HG03159 (cell line): ENCODE data around the gene OLFML1.

ENCODE experiments used
- ATAC-seq: cut with Tn5 transposase; IDR thresholded peaks from one replicate; pipeline ENCODE4 v1.9.1; 2021; ENCODE audit warnings: mild to moderate bottlenecking, moderate library complexity; ENCODE audit not compliant: unreplicated experiment

OLFML1 gene

DNA sequence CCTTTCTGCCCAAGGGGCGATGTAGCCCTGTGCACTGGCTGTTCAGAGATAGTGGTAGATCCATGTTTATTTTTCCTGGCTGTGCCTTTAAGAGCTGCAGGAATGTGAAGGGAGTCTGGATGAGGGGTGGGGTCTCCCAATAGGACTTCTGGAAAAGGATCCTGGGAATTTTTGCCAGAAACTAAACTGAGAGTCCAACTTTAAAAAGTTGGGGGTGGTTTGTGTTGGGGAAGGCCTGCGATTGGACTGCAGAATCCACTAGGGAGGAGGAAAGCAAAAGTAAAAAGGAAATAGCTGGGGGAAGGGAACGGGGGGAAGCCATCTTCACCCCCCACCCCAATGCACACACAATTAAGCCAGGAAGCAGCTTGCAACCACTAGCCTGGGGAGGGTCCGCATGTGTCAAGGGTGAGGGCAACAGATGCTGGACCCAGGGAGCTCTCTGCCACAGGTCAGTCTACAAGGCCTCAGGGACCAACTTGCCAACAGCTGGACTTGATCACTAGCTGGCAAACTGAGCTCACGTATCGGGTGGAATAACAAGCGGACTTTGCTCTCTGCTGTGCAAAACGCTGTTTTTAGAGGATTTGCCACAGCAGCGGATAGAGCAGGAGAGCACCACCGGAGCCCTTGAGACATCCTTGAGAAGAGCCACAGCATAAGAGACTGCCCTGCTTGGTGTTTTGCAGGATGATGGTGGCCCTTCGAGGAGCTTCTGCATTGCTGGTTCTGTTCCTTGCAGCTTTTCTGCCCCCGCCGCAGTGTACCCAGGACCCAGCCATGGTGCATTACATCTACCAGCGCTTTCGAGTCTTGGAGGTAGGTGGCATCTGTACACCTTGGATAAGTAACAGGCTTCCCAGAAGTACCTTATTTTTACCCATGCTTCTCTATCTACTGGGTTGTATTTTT is at the start of gene OLFML1:
TSS of gene OLFML1 (plus strand) at position 321 of the 912 bp plus-strand sequence. CDS start at position 691, 370 bp downstream.
- ATAC-seq: no peak

DNA sequence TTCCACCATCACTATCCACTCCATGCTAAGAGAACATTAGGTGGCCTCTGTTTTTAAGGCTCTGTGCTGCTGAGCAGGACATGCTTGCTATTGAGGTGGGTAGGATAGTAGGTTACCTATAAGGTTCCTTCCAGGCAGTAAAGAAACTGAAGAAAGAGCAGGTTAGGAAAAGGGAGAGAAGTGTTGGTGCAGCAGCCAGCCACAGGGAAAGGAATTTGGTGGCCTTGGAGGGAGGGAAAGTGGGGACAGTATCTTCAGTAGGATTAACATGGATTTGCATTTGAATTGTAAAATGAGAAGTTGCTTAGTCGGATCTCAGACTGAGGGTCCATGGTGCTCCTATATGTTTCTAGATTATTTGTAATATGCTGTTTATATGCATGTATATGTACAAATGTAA is 49.2 kb upstream of the OLFML1 start:
- ATAC-seq: no peak

GRCh38 chr11:7436657-7437056 is 48.6 kb upstream of the OLFML1 start:
- ATAC-seq: peak; percentile 97

- no peak for ATAC-seq
These were observed 47.6 kb upstream of the OLFML1 start for GRCh38 chr11:7437696-7438095.

- no peak for ATAC-seq
These were observed 45.5 kb upstream of the OLFML1 start for GRCh38 chr11:7439746-7440320.

DNA sequence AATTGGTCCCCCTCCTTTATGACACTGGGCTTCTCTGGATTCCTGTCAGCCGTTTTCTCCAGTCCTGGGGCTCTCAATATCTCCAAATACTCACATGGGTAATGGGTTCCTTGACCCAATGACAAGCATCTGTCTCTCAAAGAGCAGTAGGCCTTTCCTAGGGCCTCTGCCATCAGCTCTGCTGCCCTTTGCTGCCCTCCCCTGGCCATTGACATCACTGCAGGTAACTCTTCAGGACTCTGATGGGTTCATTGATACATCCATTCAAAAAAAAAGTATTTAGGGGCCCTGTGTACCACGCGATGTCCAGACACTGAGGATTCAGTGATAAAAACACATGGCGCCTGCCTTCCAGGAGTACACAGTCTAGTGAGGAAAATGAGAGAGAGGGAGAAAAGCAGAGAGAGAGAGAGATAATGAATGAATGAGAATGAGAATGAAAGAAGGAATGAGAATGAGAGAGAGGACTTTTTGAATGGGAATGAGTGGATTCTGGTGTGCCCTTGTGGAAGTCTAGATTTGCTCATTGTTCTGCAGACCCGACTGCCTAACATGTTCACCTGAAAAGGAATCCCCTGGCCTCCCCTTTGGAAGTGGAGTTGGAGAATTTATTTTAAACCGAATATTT is 42.6 kb upstream of the OLFML1 start:
- peak; percentile 87 for ATAC-seq

- no peak for ATAC-seq
These were observed 41.0 kb upstream of the OLFML1 start for GRCh38 chr11:7444091-7444981.

- ATAC-seq: no peak
These were observed 39.7 kb upstream of the OLFML1 start for GRCh38 chr11:7445564-7445963.

DNA sequence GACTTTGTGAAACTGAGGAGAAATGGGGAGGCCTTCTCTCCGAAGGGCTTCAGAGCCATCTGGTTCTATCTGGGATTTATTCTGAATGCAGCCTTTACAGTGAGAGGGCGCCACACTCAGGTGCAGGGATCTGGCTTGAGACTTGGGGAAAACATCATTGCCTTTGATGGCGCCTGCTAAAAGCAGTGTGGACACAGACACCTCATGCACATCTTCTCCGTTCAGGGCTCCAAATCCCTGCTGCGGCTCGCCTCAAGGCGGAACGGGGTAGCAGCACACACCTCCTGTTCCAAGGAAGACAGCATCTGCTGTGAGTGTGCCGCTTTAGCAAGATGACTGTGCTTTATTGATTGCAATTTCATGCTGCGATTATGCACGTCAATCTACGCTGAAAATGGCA is 37.1 kb upstream of the OLFML1 start:
- ATAC-seq: no peak

- ATAC-seq: no peak
These were observed 36.0 kb upstream of the OLFML1 start for GRCh38 chr11:7449211-7449840.

DNA sequence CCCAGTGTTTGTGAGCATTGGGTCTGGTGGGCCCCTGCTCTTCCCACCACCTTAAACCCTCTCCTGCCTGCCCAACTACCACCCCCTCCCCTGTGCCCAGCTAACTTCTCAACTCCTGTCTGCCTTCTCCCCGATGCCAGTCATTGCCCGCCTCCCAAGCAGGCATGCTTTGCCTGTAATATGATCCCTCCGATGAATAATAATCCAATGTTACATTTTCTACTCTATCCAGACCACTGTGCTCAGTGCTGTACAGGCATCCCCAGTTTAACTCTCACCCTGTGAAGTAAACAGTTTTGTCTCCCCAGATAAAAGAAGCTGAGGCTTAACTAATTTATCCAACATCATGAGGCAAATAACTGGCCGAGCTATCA is 35.5 kb upstream of the OLFML1 start:
- ATAC-seq: no peak

- no peak for ATAC-seq
These were observed 34.5 kb upstream of the OLFML1 start for GRCh38 chr11:7450836-7451235.

DNA sequence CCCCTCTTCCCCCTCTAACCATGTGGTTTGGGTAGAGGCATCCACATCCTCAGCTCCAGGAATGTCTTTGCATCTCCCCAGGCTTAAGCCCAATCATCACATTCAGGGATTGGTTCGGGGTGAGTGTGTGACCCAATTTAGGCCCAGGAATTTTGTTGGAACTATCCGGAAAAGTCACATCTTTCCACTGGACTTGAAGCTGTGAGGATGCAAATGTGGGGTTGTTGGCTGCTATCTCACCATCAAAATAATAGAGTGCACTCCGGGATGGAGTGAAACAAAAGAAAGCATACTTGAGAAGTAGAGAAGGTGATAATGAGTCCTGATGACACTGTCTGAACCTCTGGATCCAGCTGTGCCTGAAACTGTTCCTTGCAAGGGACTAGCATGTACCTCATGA is 33.8 kb upstream of the OLFML1 start:
- ATAC-seq: no peak

GRCh38 chr11:7451952-7452494 is 33.3 kb upstream of the OLFML1 start:
- no peak for ATAC-seq

DNA sequence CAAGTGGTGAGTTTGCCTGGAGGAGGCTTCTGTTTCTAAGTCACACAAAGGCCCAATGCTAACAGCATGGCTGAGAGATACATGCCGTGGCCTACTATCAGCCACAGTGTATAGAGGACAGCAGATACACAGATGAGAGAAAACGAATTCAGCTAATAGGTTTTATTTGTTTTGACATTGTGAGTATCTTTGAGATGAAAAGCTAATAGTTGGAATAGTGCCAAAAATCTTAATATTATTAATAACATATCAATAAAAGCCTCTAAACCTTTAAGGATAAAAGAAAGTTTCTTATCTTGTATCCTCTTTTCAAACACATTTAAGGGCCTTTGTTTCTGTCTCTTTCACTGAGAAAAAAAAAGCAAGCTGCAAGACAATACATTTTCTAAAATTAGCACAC is 30.5 kb upstream of the OLFML1 start:
- ATAC-seq: no peak

GRCh38 chr11:7457211-7457610 is 28.1 kb upstream of the OLFML1 start:
- ATAC-seq: no peak

GRCh38 chr11:7462706-7463105 is 22.6 kb upstream of the OLFML1 start:
- ATAC-seq: no peak

DNA sequence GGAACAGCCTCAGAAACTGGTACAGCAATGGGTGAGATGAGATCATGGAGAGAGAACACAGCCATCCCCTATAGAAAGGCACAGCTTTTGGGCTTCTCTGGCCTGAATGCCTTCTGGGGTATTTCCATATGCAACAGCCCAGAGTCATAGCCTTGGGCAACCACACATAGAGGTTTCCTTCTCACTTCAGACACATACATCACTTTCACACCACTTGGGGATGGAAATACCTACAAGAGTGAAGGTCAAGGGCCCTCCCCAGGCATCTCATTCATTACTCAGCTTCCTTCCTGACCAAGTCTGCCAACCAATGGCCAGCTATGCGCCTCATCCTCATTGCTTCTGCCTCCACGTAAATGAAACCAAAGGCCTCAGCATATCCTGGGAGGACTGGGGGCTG is 17.7 kb upstream of the OLFML1 start:
- peak; percentile 72 for ATAC-seq

- ATAC-seq: no peak
These were observed 15.9 kb upstream of the OLFML1 start for GRCh38 chr11:7469351-7469865.

DNA sequence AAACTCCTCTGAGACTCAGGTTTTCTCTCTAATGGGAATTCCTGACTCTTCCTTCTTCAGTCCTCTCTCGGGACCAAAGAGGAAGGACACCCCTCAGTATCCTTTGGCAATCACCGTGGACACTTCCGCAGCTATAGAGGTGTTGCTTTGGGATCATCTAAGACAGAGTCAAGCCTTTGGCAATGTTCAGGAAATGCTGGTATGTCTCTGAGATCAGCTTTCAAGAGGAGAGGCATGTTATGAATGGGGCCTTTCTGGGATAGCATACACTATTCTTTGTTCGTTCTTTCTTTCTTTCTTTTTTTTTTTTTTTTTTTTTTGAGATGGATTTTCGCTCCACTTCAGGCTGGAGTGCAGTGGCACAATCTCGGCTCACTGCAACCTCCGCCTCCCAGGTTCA is 14.2 kb upstream of the OLFML1 start:
- no peak for ATAC-seq
